ENCODE data around the gene TEAD1.

TEAD1 gene

DNA sequence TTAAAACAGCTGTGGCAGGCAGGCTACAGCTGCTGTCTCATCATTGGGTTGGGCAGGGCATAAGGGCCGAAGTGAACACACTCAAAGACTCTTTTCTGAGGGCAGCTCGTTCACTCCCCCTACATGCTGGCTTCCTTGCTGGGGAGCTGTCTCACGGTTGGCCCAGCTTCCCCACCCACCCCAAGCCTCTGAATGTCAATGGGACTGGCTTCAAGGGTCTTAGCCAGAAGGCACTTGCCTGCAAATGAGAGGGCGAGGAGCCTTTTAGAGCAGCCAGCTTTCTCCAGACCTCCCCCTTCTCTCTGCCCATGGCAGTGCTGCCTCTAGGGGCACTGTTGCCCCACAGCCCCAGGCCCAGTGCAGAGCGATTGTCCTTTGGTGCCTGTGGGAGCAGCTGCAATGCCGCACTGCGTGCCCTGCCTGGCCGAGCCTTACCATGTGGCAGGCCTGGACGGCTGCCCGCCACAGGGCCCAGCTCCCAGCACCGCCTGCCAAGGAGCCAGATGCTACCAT, 240.2 kb downstream of the TEAD1 start:
- DNase-seq: no peak

DNA sequence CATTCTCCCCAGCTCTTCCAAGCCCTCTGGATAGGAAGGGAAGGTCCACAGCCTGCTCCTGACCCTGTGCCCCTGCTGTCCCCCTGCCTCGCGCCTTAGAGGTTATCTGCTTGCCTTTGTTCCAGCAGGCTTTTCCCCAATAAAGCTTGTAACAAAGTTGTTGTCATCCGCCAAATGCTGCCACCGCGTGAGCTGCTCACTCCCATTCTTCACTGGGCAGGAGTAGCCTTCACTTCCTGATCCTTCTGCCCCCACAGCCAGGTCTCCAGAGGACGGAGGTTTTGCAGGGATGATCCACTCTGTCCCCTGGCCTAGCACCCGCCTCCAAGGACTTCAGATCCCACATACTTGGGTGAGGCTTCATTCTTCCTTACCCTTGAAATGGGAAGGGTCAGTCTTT, 240.9 kb downstream of the TEAD1 start:
- DNase-seq: no peak

DNA sequence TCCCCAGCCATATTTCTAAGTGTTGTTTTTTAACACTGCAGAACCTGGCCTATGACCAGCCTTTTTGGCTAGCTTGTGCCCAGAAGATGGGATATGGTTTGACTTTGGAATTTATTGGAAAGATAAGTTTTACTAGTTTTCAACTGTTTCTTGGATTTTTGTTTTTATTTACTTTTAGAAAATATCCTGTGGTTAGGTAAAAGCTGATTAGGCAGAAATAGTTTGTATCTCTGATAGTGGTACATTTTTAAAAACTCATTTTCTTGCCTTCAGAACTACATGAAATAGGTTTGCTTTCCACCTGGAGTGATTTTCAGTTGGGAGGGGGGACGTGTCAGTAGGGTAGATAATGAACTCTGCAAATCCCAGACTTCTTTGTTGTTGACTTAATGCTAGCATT, 243.6 kb downstream of the TEAD1 start:
- no peak for DNase-seq

DNA sequence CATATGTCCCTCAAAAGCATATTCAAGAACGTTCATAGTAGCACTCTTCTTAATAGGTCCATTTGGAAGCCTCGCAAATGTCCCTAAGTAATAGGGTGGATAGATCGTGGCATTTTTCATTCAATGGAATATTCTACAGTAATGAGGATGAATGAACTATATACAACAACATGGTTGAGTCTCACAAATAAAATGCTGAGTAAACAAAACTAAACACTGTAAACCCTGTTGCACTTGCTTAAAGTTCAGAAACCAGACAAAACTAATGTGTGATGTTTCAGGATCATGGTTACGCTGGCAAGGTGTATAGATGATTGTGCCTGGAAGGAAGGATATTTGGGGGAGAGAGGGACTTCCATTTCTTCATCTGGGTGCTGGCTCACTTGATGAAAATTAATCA, 244.4 kb downstream of the TEAD1 start:
- DNase-seq: no peak

DNA sequence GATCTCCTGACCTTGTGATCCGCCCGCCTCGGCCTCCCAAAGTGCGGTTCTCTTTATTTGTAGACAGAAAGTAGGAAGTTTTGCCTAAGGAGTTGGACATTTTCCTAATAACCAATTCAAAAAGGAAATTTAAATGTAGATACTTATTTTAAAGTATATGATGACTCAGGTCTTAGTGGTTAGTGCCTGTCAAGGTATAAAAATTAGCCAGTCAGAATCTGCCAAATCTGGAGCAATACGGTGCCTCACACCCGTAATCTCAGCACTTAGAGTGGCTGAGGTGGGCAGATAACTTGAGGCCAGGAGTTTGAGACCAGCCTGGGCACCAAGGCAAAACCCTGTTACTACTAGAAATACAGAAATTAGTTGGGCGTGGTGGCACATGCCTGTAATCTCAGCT, 248.2 kb downstream of the TEAD1 start:
- no peak for DNase-seq

DNA sequence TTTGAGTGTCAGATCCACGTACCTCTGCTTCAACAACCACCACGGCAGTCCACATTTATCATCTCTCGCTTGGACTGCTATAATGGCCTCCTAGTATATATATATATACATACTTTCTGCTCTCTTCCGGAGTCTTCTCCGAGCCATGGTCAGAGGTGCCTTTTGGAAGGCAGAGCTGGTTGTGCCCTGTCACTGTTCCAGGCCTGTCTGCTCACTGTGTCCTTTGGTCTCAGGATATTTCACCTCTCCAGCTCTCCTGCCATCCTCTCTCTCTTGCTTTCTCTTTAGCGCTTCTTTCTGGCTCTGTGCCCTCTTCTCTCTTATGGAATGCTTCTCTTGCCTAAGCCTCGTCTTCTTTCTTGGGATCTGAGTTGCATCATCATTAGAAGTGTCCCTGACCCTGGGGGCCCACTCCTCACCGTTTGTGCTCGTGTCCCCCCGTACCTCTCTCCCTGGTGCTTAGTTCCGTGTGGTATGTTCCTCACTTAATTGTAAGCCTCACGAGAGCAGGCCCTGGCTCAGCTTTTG, 248.8 kb downstream of the TEAD1 start:
- DNase-seq: no peak

- DNase-seq: no peak
These were observed 250.4 kb downstream of the TEAD1 start for GRCh38 chr11:12924650-12925049.

DNA sequence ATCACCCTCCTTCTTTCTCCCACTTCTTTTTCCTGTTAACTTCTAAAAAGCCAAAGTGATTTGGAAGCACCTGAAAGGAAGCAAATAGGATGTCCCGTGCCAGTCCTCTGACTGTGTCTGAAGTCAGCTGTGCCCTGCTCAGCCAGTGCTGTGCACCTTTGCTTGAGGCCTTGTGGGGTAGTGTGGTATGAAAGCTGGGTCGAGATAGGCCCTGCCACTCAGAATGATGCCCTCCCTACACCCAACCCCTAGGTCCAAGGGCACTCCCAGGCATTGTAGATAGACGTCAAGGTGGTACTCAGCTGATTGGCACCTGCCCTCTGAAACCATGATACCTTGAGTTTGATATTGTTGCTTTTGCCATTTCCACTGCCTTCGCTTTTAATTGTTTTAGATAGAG, 251.3 kb downstream of the TEAD1 start:
- DNase-seq: no peak

DNA sequence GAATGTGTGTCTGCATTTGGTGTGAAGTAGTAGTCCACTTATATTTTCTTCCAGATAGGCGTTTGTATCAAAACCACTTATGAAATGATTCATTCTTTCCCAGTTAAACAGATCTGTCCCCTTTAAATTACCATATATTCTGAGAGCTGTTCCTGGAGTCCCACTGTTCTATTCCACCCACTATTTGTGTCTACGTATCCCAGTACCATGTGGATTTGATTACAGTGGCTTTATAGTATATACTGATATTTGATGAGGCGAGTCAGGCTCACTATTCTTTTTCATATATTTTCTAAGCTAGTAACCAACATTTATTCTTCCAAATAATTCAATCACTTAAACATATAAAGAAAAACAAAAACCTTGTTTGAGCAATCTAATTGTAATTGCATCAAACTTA, 253.0 kb downstream of the TEAD1 start:
- no peak for DNase-seq

DNA sequence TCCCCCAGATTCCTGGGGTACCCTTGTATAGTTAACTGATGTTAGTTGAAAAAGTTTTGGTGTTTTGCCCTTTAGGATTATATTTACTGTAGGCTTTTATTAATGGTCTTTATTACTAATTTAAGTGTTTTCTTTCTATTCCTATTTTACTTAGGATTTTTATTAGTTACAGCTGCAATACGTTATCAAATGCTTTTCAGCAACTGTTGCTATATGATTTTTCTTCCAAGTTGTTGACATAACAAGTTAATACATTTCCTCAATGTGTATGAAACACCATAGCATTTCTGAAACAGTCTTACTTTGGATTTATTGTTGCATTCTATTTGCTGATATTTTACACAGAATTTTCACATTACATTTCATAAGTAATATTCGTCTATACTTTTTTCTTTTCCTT, 253.7 kb downstream of the TEAD1 start:
- DNase-seq: no peak

GRCh38 chr11:12930850-12931249, 256.6 kb downstream of the TEAD1 start:
- DNase-seq: no peak

GRCh38 chr11:12932485-12932884, 258.3 kb downstream of the TEAD1 start:
- no peak for DNase-seq

DNA sequence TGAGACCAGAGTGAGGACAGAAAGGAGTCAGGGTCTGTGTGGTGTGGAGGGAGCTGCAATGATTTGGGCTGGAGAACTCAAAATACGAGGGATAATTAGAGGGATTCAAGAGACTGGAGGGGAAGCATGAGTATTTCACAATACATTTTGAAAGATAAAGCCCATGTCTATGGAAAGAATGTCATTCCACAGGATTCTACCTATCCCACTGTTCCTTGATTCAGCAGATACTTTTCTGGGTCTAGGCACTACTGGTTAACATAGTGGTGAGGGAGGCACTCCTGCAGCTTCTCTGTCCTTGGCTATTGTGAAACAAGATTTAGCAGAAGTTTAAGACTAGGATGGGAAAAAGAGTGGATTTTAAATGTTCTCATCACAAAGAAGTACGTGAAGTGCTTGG, 262.0 kb downstream of the TEAD1 start:
- DNase-seq: no peak

DNA sequence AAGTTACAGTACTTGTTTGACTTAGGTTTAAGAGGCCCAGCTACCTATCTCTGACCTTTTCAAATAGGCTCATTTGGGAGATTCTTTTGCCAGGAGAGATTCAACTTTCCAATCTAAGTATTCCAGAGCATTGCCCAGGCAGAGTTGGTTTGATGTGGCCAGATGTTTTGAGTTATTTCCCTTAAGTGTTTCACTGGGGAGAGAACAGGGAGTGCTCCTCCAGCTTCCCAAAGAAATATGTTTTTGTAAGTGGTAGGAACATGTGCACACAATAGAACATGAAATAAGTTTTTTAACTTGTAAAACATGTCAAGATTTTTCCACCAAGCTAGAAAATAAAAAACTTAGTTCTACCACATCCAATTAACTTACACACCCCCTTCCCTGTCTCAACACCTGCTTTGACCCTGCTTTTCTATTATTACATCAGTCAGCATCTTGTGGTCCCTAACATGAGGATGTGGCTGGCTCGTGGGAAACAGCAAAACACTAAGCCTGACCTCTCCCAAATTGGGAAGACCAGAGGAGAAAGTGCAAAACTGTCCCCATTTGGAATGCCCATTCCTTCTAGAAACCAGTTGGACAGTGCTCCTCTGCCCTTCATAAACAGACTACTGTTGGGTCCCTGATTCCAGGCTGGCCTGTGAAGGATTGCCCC, 264.5 kb downstream of the TEAD1 start:
- DNase-seq: no peak

- no peak for DNase-seq
These were observed 267.4 kb downstream of the TEAD1 start for GRCh38 chr11:12941671-12942070.

DNA sequence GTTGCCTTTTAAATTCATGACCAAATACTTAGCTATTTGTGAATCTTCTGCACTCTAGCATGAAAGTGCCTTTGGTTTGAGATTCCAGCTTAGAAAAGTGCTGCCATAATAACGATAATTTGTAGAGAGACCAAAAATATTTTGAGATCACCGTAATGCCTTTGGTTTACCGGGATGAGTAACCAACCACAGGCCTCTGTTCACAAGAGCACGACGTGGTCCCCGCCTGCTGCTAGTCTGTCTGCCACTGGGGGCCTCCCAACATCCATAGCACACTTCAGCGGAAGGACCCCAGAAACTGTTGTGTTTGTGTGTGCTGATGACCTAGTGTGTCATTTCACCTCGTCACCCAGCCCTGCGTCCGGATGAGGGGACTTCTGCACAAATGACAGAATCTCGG, 267.9 kb downstream of the TEAD1 start:
- no peak for DNase-seq

GRCh38 chr11:12943311-12943710, 269.1 kb downstream of the TEAD1 start:
- no peak for DNase-seq

- DNase-seq: no peak
These were observed 270.7 kb downstream of the TEAD1 start for GRCh38 chr11:12944889-12945288.

DNA sequence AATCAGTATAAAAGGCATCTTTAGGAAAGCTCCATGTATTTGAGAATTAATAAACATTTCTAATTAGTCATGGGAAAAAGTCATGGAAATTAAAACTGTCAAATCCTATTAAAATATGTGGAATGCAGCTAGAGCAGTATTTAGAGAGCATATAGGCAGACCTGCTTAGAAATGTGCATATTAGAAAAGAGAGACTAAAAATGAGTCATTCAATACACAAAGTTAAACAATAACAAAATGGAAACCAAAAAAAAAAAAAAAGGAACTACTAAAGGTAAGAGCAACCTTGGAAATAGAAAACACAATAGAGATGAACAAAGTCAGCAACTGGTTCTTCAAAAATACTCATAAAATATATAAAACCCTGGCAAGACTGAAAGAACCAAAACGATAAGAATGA, 275.2 kb downstream of the TEAD1 start:
- DNase-seq: no peak

- no peak for DNase-seq
These were observed 276.4 kb downstream of the TEAD1 start for GRCh38 chr11:12950670-12951069.

GRCh38 chr11:12951376-12951775, 277.2 kb downstream of the TEAD1 start:
- no peak for DNase-seq

- no peak for DNase-seq
These were observed 277.9 kb downstream of the TEAD1 start for GRCh38 chr11:12952094-12952493.

DNA sequence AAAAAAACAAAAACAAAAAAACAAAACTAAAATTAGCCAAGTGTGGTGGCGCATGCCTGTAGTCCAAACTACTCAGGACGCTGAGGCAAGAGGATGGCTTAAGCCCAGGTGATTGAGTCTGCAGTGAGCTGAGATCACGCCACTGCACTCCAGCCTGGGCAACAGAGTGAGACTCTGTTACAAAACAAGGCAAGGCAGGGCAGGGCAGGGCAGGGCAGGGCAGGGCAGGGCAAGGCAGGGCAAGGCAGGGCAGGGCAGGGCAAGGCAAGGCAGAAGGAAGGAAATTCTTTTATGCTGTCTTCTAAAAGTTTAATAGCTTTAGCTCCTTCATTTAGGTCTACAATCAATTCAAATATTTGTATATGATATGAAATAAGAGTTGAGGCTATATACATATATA, 284.8 kb downstream of the TEAD1 start:
- no peak for DNase-seq

DNA sequence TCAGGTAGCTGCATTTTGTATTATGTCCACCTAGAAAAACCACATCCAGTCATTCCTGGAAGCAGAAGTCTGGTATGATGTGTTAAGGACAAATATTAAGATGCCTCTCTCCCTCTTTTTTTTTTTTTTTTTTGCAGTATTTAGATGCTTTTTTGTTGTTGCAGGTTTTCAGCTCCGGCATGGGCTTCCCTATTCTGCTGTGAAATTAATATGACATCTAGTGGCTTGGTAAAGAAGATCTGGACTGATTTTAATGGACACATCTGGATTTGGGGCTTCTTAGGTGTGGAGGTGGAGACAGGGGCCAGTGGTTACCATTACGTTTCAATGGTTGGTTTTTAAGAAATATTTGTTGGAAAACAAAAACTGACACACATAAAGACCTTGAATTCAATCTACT, 287.4 kb downstream of the TEAD1 start:
- DNase-seq: no peak

- DNase-seq: no peak
These were observed 288.1 kb downstream of the TEAD1 start for GRCh38 chr11:12962306-12962705.
